ENCODE data around the gene CEP41. TPM values are rescaled to one million over a fixed set of nuclear protein-coding genes. Genes with fewer than 3 reads are reported as not detected.

The CEP41 gene
- total and polyA plus RNA-seq, 2 of the 13 experiments (the other 11 are each of a cell fraction or from before 2014, with no cell fraction given), result 8.7 to 9.0 TPM

DNA sequence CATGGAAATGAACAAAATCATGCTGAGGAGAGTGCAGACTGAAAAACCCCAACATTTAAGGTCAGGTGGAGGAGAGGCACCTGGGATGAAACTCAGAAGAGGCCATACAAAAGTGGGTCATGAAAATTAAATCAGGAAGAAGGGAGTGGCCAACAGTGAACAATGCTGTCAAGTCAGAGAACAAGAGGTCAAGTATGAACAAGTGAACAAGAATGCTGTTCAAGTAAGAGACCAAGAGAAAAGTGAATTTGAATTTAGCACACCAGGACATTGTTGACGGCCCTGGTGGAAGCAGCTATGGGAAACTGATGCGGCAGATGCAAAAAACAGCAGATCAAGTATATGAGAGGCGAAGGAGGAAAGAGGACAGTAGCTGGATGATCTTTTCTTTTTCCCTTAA is 7.9 kb downstream of the CEP41 start:
- ChIA-PET CTCF (ENCODE audit: low intra/inter-chr PET ratio, low total read pairs) (no interaction called here), POLR2A (no interaction called here)
- no peak for ATAC-seq
- H3K4me3 ChIP-seq (replicated peaks in 1 of 3; ENCODE audit: insufficient read depth in 1 of 3, low read depth in 2 of 3, low read length in 3 of 3), result no peak overlapping the region
- intact Hi-C loops (cut with micrococcal nuclease; ENCODE audit: unreplicated experiment) (no loop called here), in situ Hi-C loops (cut with HindIII; ENCODE audit: extremely low pct_ligation_motif_present, low pct_unique_long_range_greater_than_20kb) (no loop called here)
- no peaks in the 10 kb centered on the region for H3K79me2 ChIP-seq (ENCODE audit: insufficient read depth, low read length)
- H3K9me3 ChIP-seq (ENCODE audit: low read length), result no peaks in the 10 kb centered on the region
- H4K20me1 ChIP-seq (ENCODE audit: insufficient read depth, low read length), result no peaks in the 10 kb centered on the region
- 89% methylated on average over 3 of the region's 3 CpGs for WGBS (ENCODE audit: low lambda C conversion rate)
- BruUV-seq (replicated peaks), result no TSS peak
- no peaks in the 10 kb centered on the region for H3K27me3 ChIP-seq (ENCODE audit: control insufficient read depth in 1 of 2, insufficient read depth in 2 of 2, low read length in 2 of 2)
- FAIRE-seq, result no peak
- no peak overlapping the region for H3K27ac ChIP-seq (ENCODE audit: extremely low read length, insufficient read depth, low read length)
- no peak overlapping the region for H3K9ac ChIP-seq (ENCODE audit: insufficient read depth, low read depth, low read length)
- no peaks in the 10 kb centered on the region for H3K4me1 ChIP-seq (ENCODE audit: insufficient read depth, low read length)
- no peak for DNase-seq (ENCODE audit: low spot score)
- TF ChIP-seq CREB1 (IDR thresholded peaks at IDR 0.05), result no peak
- TF ChIP-seq CREB1 (CRISPR knock-in tag; IDR thresholded peaks at IDR 0.05), result no peak
- no peak for TF ChIP-seq DPF2 (CRISPR knock-in tag; IDR thresholded peaks at IDR 0.05; ENCODE audit: borderline replicate concordance, low read depth)
- no peak for TF ChIP-seq KDM6A (CRISPR knock-in tag; IDR thresholded peaks at IDR 0.05; ENCODE audit: low read depth)
- TF ChIP-seq IRX3 (CRISPR knock-in tag; IDR thresholded peaks at IDR 0.05; ENCODE audit: borderline replicate concordance, low read depth), result no peak
- no peak for TF ChIP-seq ZNF678 (CRISPR knock-in tag; IDR thresholded peaks at IDR 0.05)
- TF ChIP-seq, protein P1, sequence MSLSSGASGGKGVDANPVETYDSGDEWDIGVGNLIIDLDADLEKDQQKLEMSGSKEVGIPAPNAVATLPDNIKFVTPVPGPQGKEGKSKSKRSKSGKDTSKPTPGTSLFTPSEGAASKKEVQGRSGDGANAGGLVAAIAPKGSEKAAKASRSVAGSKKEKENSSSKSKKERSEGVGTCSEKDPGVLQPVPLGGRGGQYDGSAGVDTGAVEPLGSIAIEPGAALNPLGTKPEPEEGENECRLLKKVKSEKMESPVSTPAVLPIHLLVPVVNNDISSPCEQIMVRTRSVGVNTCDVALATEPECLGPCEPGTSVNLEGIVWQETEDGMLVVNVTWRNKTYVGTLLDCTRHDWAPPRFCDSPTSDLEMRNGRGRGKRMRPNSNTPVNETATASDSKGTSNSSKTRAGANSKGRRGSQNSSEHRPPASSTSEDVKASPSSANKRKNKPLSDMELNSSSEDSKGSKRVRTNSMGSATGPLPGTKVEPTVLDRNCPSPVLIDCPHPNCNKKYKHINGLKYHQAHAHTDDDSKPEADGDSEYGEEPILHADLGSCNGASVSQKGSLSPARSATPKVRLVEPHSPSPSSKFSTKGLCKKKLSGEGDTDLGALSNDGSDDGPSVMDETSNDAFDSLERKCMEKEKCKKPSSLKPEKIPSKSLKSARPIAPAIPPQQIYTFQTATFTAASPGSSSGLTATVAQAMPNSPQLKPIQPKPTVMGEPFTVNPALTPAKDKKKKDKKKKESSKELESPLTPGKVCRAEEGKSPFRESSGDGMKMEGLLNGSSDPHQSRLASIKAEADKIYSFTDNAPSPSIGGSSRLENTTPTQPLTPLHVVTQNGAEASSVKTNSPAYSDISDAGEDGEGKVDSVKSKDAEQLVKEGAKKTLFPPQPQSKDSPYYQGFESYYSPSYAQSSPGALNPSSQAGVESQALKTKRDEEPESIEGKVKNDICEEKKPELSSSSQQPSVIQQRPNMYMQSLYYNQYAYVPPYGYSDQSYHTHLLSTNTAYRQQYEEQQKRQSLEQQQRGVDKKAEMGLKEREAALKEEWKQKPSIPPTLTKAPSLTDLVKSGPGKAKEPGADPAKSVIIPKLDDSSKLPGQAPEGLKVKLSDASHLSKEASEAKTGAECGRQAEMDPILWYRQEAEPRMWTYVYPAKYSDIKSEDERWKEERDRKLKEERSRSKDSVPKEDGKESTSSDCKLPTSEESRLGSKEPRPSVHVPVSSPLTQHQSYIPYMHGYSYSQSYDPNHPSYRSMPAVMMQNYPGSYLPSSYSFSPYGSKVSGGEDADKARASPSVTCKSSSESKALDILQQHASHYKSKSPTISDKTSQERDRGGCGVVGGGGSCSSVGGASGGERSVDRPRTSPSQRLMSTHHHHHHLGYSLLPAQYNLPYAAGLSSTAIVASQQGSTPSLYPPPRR (CRISPR knock-in tag; IDR thresholded peaks at IDR 0.05; ENCODE audit: borderline replicate concordance), result no peak
- TF ChIP-seq TEAD2 (CRISPR knock-in tag; IDR thresholded peaks at IDR 0.05), result no peak
- H2AFZ ChIP-seq (ENCODE audit: low read length), result no peak overlapping the region
- H3K4me2 ChIP-seq (ENCODE audit: low read depth, low read length), result no peak overlapping the region
- no peaks in the 10 kb centered on the region for H3K36me3 ChIP-seq (replicated peaks in 1 of 2; ENCODE audit: control insufficient read depth in 1 of 2, insufficient read depth in 2 of 2, low read length in 2 of 2)

All from HepG2 (cell line).